ENCODE measurements around the gene MIF4GD.
"Not testable (repeated sequence)": the region's sequence is repeated elsewhere in the genome, so short reads cannot be mapped to it uniquely, and the experiment has no call there.

Gene MIF4GD

GRCh38 chr17:75288359-75288758 is 17.3 kb upstream of the MIF4GD start:
- no peak for DNase-seq

- DNase-seq: no peak
Measured at GRCh38 chr17:75287221-75287620, 16.2 kb upstream of the MIF4GD start.

- DNase-seq: no peak
Measured at GRCh38 chr17:75285123-75285522, 14.1 kb upstream of the MIF4GD start.

- DNase-seq: not testable (repeated sequence)
Measured at GRCh38 chr17:75280189-75280588, 9.2 kb upstream of the MIF4GD start.

GRCh38 chr17:75277664-75278071 is 6.6 kb upstream of the MIF4GD start:
- DNase-seq: no peak

GRCh38 chr17:75273977-75274708 is 3.1 kb upstream of the MIF4GD start:
- DNase-seq: no peak

GRCh38 chr17:75272848-75273184 is 1.8 kb upstream of the MIF4GD start:
- DNase-seq: no peak

- DNase-seq: no peak
Measured at GRCh38 chr17:75271955-75272847, 1.2 kb upstream of the MIF4GD start.

GRCh38 chr17:75271233-75271954 is 363 bp upstream of the MIF4GD start:
- peak; percentile 49 for DNase-seq

- DNase-seq: peak; percentile 61
Measured at GRCh38 chr17:75270218-75270965, 639 bp downstream of the MIF4GD start.

GRCh38 chr17:75269844-75270217 is 1.2 kb downstream of the MIF4GD start:
- peak; percentile 61 for DNase-seq

- no peak for DNase-seq
Measured at GRCh38 chr17:75267411-75268232, 3.4 kb downstream of the MIF4GD start.

GRCh38 chr17:75267153-75267410 is 3.9 kb downstream of the MIF4GD start:
- no peak for DNase-seq

- no peak for DNase-seq
Measured at GRCh38 chr17:75266316-75267152, 4.5 kb downstream of the MIF4GD start.

GRCh38 chr17:75265614-75266315 is 5.3 kb downstream of the MIF4GD start:
- DNase-seq: no peak

GRCh38 chr17:75263055-75263454 is 8.0 kb downstream of the MIF4GD start:
- no peak for DNase-seq

GRCh38 chr17:75262112-75262606 is 8.9 kb downstream of the MIF4GD start:
- peak; percentile 61 for DNase-seq

- peak; percentile 88 for DNase-seq
Measured at GRCh38 chr17:75261336-75262111, 9.5 kb downstream of the MIF4GD start, which contains the start of the genes GGA3 and MRPS7. Gene GGA3, minus strand, starts transcription at chr17:75261606. Its CDS starts 19 bp downstream, at chr17:75261587. Gene MRPS7, plus strand, starts transcription at chr17:75261879. Its CDS starts 22 bp downstream, at chr17:75261901.

- no peak for DNase-seq
Measured at GRCh38 chr17:75260641-75261335, 10.2 kb downstream of the MIF4GD start.
